SK-N-SH (cell line): ENCODE results near the gene CKB. TPM values are rescaled to one million over a fixed set of nuclear protein-coding genes. Genes with fewer than 3 reads are reported as not detected.
"Not testable (repeated sequence)": the region's sequence is repeated elsewhere in the genome, so short reads cannot be mapped to it uniquely, and the experiment has no call there.

ENCODE experiments used
- CTCF ChIA-PET: fragments of 300-600, 350-600 bp; formaldehyde crosslinking; extraction: SDS; loops from one replicate; lab custom pipeline; 2021; lab: Yijun Ruan, JAX
- POLR2A ChIA-PET: fragments of 350-600 bp; sonication (Branson Sonifier 250); formaldehyde crosslinking; extraction: SDS; loops from one replicate; lab custom pipeline; 2020; ENCODE audit warnings: antibody characterized with exemption, inconsistent platforms; lab: Yijun Ruan, JAX
- DNase-seq: peaks from one replicate; pipeline ENCODE4 v3.0.0; 2012
- H2AFZ ChIP-seq: fragments of 200-600 bp; sonication (generic); 2 replicates; pipeline ENCODE4 v1.8.1; 2016; ENCODE audit warnings: antibody characterized with exemption, mild to moderate bottlenecking, low read depth
- H3F3A ChIP-seq: fragments of 200-600 bp; sonication (generic); replicated peaks from 2 replicates; pipeline ENCODE3; 2016; ENCODE audit warnings: antibody characterized with exemption, mild to moderate bottlenecking; ENCODE audit not compliant: insufficient read depth
- H3K27ac ChIP-seq, 2 experiments: fragments of 200-500 bp in 1 of 2; fragments of 200-600 bp in 1 of 2; sonication (Bioruptor generic) in 1 of 2; sonication (generic), shearing (Covaris generic) in 1 of 2; 2 replicates each; pipeline versions ENCODE4 v1.5.1 to v1.6.1; 2014 to 2016; ENCODE audit warnings: low read depth in 2 of 2, inconsistent platforms in 1 of 2, low read length in 1 of 2, mild to moderate bottlenecking in 1 of 2, mixed read lengths in 1 of 2
- H3K27me3 ChIP-seq: fragments of 200-600 bp; sonication (generic), shearing (Covaris generic); 2 replicates; pipeline ENCODE4 v1.6.1; 2016; ENCODE audit warnings: mixed run types; ENCODE audit not compliant: insufficient read depth
- H3K36me3 ChIP-seq, 2 experiments: fragments of 200-500 bp in 1 of 2; fragments of 200-600 bp in 1 of 2; sonication (Bioruptor generic) in 1 of 2; sonication (generic) in 1 of 2; replicated peaks in 1 of 2; 2 replicates each; pipeline versions ENCODE3 to v1.5.1; 2014 to 2016; ENCODE audit warnings: low read length in 1 of 2, mild to moderate bottlenecking in 1 of 2; ENCODE audit not compliant: insufficient read depth in 2 of 2, control insufficient read depth in 1 of 2
- H3K4me1 ChIP-seq, 2 experiments: fragments of 200-500 bp in 1 of 2; fragments of 200-600 bp in 1 of 2; sonication (Bioruptor generic) in 1 of 2; sonication (generic), shearing (Covaris generic) in 1 of 2; 2 replicates each; pipeline versions ENCODE4 v1.5.1 to v1.6.1; 2014 to 2016; ENCODE audit warnings: low read depth in 1 of 2, low read length in 1 of 2, mixed run types in 1 of 2; ENCODE audit not compliant: insufficient read depth in 2 of 2, control insufficient read depth in 1 of 2
- H3K4me2 ChIP-seq: fragments of 200-600 bp; sonication (generic), shearing (Covaris generic); 2 replicates; pipeline ENCODE4 v1.6.1; 2017; ENCODE audit warnings: mixed run types
- H3K4me3 ChIP-seq, 2 experiments: fragments of 200-500 bp in 1 of 2; fragments of 200-600 bp in 1 of 2; sonication (Bioruptor generic) in 1 of 2; sonication (generic), shearing (Covaris generic) in 1 of 2; 2 replicates each; pipeline versions ENCODE4 v1.5.1 to v1.8.1; 2014 to 2016; ENCODE audit warnings: low read depth in 2 of 2, inconsistent platforms in 1 of 2, low read length in 1 of 2, mild to moderate bottlenecking in 1 of 2, mixed read lengths in 1 of 2, moderate library complexity in 1 of 2
- H3K79me2 ChIP-seq: fragments of 200-600 bp; sonication (generic); 2 replicates; pipeline ENCODE4 v1.8.1; 2017; ENCODE audit warnings: mild to moderate bottlenecking; ENCODE audit not compliant: insufficient read depth
- H3K9ac ChIP-seq: fragments of 200-600 bp; sonication (generic); 2 replicates; pipeline ENCODE4 v1.6.1; 2017; ENCODE audit warnings: mixed run types
- H3K9me2 ChIP-seq: fragments of 200-600 bp; sonication (generic); 2 replicates; pipeline ENCODE4 v1.6.1; 2017; ENCODE audit warnings: mixed run types
- H3K9me3 ChIP-seq: fragments of 200-600 bp; sonication (generic); 2 replicates; pipeline ENCODE4 v1.6.1; 2017; ENCODE audit warnings: mixed run types, mild to moderate bottlenecking, moderate library complexity
- H4K20me1 ChIP-seq: fragments of 200-600 bp; sonication (generic); 2 replicates; pipeline ENCODE4 v1.6.1; 2017; ENCODE audit warnings: mild to moderate bottlenecking, mixed run types; ENCODE audit not compliant: insufficient read depth
- CHD2 ChIP-seq: fragments of 150-350 bp; IDR thresholded peaks from 2 replicates; pipeline ENCODE4 v1.6.1; 2018; ENCODE audit warnings: low read length; ENCODE audit not compliant: partially characterized antibody
- ELF1 ChIP-seq: IDR thresholded peaks from 2 replicates; pipeline ENCODE4 v1.4.0; 2012
- FOSL2 ChIP-seq: IDR thresholded peaks from 2 replicates; pipeline ENCODE4 v1.4.0; 2012; ENCODE audit warnings: low read depth, mild to moderate bottlenecking, moderate library complexity, borderline replicate concordance
- FOXJ3 ChIP-seq: sonication (generic); formaldehyde crosslinking; IDR thresholded peaks from 2 replicates; pipeline ENCODE4 v1.5.1; 2020; ENCODE audit warnings: mild to moderate bottlenecking, missing genetic modification reagents
- JUND ChIP-seq: IDR thresholded peaks from 2 replicates; pipeline ENCODE4 v1.4.0; 2012
- MEF2A ChIP-seq: IDR thresholded peaks from 2 replicates; pipeline ENCODE4 v1.4.0; 2012; ENCODE audit warnings: low read depth, borderline replicate concordance
- NFIC ChIP-seq: IDR thresholded peaks from 2 replicates; pipeline ENCODE4 v1.4.0; 2012; ENCODE audit warnings: borderline replicate concordance
- POLR2AphosphoS5 ChIP-seq: IDR thresholded peaks from 2 replicates; pipeline ENCODE4 v1.6.1; 2012; ENCODE audit warnings: low read depth, low read length
- RAD21 ChIP-seq: IDR thresholded peaks from 2 replicates; pipeline ENCODE4 v1.6.1; 2012; ENCODE audit warnings: mild to moderate bottlenecking, low read length
- RCOR1 ChIP-seq: fragments of 150-350 bp; IDR thresholded peaks from 2 replicates; pipeline ENCODE4 v1.6.1; 2017; ENCODE audit warnings: antibody characterized with exemption, low read length
- RXRA ChIP-seq: IDR thresholded peaks from 2 replicates; pipeline ENCODE4 v1.4.0; 2012; ENCODE audit warnings: low read depth, mild to moderate bottlenecking, borderline replicate concordance
- SIN3A ChIP-seq: IDR thresholded peaks from 2 replicates; pipeline ENCODE4 v1.6.1; 2012; ENCODE audit warnings: low read depth, mild to moderate bottlenecking, low read length, moderate library complexity, borderline replicate concordance
- TCF12 ChIP-seq: IDR thresholded peaks from 2 replicates; pipeline ENCODE4 v1.4.0; 2012
- TEAD4 ChIP-seq: IDR thresholded peaks from 2 replicates; pipeline ENCODE4 v1.4.0; 2012; ENCODE audit warnings: mild to moderate bottlenecking, borderline replicate concordance; ENCODE audit not compliant: insufficient read depth
- USF2 ChIP-seq: fragments of 150-350 bp; IDR thresholded peaks from 2 replicates; pipeline ENCODE4 v1.6.1; 2017; ENCODE audit warnings: antibody characterized with exemption, low read length, low read depth, borderline replicate concordance
- WGBS: methylation state at CpG from one replicate; pipeline ENCODE4 v1.1.6; 2017; ENCODE audit warnings: low lambda C conversion rate; 5-methylcytosine and 5-hydroxymethylcytosine counted together
- polyA plus RNA-seq, 3 experiments: library from polyadenylated mRNA; depleted of rRNA; stranded (reverse); fragments of >200 nt; gene quantifications; 2 replicates each; pipeline ENCODE4 v1.2.3, GENCODE V29; 2012

The CKB gene
- polyA plus RNA-seq, 1 of the 3 experiments (the other 2 are of a cell fraction): 53.0 TPM

GRCh38 chr14:103526247-103526913 is 3.8 kb upstream of the CKB start:
- ChIA-PET POLR2A (no interaction called here), CTCF (interaction anchor here (8.5 kb wide), 1 partner anchor 8 kb away, joined by 52 read pairs; no protein-coding TSS in a partner anchor)
- H3K27ac ChIP-seq: no peak overlapping the region

GRCh38 chr14:103525430-103526246 is 3.0 kb upstream of the CKB start:
- peaks cover 18% of the 10 kb centered on the region for H3K79me2 ChIP-seq
- H3F3A ChIP-seq, CTCF ChIA-PET, H3K9me3 ChIP-seq, H3K4me2 ChIP-seq, H3K4me3 ChIP-seq, H3K9ac ChIP-seq, H4K20me1 ChIP-seq, H3K36me3 ChIP-seq, DNase-seq, H3K9me2 ChIP-seq, H2AFZ ChIP-seq, H3K27ac ChIP-seq, POLR2A ChIA-PET: not testable (repeated sequence)
- H3K4me1 ChIP-seq: peaks cover 9 to 28% of the 10 kb centered on the region in 2 experiments; a peak in 1 of 4 replicates
- 64% methylated on average over 17 of the region's 17 CpGs for WGBS
- H3K27me3 ChIP-seq: peaks cover 16% of the 10 kb centered on the region

More at GRCh38 chr14:103526247-103526913, 3.8 kb upstream of the CKB start:
- peaks cover 0 to 6% of the 10 kb centered on the region in 2 experiments for H3K36me3 ChIP-seq
- no peak overlapping the region for H3K4me2 ChIP-seq
- H3F3A ChIP-seq: peaks cover 3% of the 10 kb centered on the region
- no peak for TF ChIP-seq SIN3A
- no peak for TF ChIP-seq RAD21
- TF ChIP-seq TCF12: no peak
- TF ChIP-seq FOXJ3 (CRISPR knock-in tag): no peak
- no peak for TF ChIP-seq MEF2A
- TF ChIP-seq POLR2AphosphoS5: no peak
- no peak for TF ChIP-seq USF2
- no peak for TF ChIP-seq ELF1
- TF ChIP-seq RXRA: no peak
- TF ChIP-seq TEAD4: no peak
- TF ChIP-seq NFIC: no peak
- TF ChIP-seq CHD2: no peak
- no peak for TF ChIP-seq FOSL2
- no peak for TF ChIP-seq RCOR1
- no peak for TF ChIP-seq JUND
- H4K20me1 ChIP-seq: peaks cover 6% of the 10 kb centered on the region; the same call in 1 of the 2 replicates
- no peaks in the 10 kb centered on the region for H3K9me2 ChIP-seq
- no peak overlapping the region for H3K4me3 ChIP-seq
- no peak for DNase-seq
- peaks cover 26% of the 10 kb centered on the region for H3K79me2 ChIP-seq
- H3K27me3 ChIP-seq: peaks cover 16% of the 10 kb centered on the region
- no peak overlapping the region for H2AFZ ChIP-seq
- WGBS: 76% methylated on average over 6 of the region's 8 CpGs
- peaks cover 9 to 30% of the 10 kb centered on the region in 2 experiments; a peak in 1 of 4 replicates for H3K4me1 ChIP-seq
- H3K9me3 ChIP-seq: no peaks in the 10 kb centered on the region
- H3K9ac ChIP-seq: no peak overlapping the region
